AG04449 (cell line): ENCODE results near the gene KCNQ5.

Experiments
- CTCF ChIA-PET: fragments of 350-600 bp; formaldehyde crosslinking; extraction: SDS; loops from one replicate; lab custom pipeline; 2021; ENCODE audit warnings: antibody characterized with exemption; lab: Yijun Ruan, JAX
- POLR2A ChIA-PET: fragments of 400-600, 350-600 bp; formaldehyde crosslinking; extraction: SDS; loops from one replicate; lab custom pipeline; 2020; ENCODE audit warnings: antibody characterized with exemption, inconsistent platforms; lab: Yijun Ruan, JAX
- DNase-seq: peaks from one replicate; pipeline ENCODE4 v3.0.0-alpha.2; 2010; ENCODE audit warnings: low read depth, low spot score
- H3K4me3 ChIP-seq: 2 replicates; pipeline ENCODE4 v1.5.1; 2011; ENCODE audit warnings: low read depth, mild to moderate bottlenecking, control low read depth, low read length
- TF ChIP-seq, protein P1 (sequence below): IDR thresholded peaks from one replicate; pipeline ENCODE4 v1.5.1; 2011; ENCODE audit warnings: mild to moderate bottlenecking, moderate library complexity, low read length, control low read depth, inconsistent platforms; ENCODE audit not compliant: insufficient read depth; ENCODE audit errors: missing control alignments

KCNQ5 gene

DNA sequence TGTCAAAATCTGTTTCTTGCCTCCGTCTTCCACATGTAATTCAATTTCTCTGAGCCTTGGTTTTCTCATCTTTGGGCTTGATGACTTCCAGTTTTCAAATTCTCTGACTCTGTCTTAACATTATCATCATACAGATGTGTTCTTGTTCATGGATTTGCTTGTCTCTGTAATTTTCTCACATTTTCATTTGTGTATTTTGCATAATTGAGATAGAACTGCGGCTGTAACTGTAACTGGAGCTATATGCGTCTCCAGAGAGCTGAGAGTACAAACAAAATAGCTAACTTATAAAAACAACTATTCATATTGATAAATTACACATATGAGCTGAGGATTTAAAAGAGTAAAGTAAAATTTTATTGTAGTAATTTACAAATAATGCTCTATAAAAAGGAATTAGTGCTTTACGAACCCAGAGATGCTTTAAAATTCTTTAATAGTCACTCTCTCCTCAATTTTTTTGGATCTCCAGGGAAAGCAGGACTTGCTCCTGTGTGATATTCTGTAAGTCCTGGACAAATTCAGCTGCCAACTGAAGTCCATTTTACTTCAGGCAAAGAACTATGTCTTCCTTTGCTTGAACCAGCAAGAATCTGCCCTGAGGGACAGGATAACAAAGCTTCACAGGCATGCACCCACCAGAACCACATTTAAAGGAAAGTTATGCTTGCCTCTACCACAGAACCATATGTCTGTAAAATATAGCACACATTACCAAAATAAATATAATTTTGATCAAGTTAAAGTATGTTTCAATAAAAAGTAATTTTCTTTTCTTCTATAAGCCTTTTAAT, 315.1 kb downstream of the KCNQ5 start:
- POLR2A ChIA-PET = no interaction called here
- H3K4me3 ChIP-seq = no peak overlapping the region
- DNase-seq = no peak
- CTCF ChIA-PET = no interaction called here
- TF ChIP-seq, protein P1, sequence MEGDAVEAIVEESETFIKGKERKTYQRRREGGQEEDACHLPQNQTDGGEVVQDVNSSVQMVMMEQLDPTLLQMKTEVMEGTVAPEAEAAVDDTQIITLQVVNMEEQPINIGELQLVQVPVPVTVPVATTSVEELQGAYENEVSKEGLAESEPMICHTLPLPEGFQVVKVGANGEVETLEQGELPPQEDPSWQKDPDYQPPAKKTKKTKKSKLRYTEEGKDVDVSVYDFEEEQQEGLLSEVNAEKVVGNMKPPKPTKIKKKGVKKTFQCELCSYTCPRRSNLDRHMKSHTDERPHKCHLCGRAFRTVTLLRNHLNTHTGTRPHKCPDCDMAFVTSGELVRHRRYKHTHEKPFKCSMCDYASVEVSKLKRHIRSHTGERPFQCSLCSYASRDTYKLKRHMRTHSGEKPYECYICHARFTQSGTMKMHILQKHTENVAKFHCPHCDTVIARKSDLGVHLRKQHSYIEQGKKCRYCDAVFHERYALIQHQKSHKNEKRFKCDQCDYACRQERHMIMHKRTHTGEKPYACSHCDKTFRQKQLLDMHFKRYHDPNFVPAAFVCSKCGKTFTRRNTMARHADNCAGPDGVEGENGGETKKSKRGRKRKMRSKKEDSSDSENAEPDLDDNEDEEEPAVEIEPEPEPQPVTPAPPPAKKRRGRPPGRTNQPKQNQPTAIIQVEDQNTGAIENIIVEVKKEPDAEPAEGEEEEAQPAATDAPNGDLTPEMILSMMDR = no peak

GRCh38 chr6:72938104-72938503, 316.2 kb downstream of the KCNQ5 start:
- POLR2A ChIA-PET = no interaction called here
- H3K4me3 ChIP-seq = no peak overlapping the region
- TF ChIP-seq, protein P1 = no peak
- no peak for DNase-seq
- CTCF ChIA-PET = no interaction called here

DNA sequence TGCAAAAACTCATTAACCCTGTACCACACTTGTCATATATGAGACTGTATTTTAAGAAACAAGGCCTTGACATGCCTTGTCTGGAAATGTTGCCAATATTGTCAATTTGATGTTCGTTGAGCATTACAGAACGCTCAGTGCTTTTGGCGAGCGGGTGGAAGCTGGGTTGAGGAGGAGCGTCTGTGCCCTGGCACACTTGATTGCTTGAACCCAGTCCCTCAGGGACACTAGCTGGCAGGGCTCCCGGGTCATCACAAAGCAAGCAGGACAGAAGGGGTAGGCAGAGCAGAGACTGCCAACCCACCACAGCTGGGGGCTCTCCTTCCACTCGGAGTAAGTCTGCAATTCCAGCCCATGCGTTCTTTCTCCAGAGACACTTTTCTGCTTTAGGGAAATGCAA, 317.1 kb downstream of the KCNQ5 start:
- H3K4me3 ChIP-seq = no peak overlapping the region
- no peak for DNase-seq
- ChIA-PET CTCF (interaction anchor here (1.1 kb wide), 1 partner anchor 319 kb away, joined by 3 read pairs; no protein-coding TSS in a partner anchor), POLR2A (no interaction called here)
- TF ChIP-seq, protein P1 = no peak

DNA sequence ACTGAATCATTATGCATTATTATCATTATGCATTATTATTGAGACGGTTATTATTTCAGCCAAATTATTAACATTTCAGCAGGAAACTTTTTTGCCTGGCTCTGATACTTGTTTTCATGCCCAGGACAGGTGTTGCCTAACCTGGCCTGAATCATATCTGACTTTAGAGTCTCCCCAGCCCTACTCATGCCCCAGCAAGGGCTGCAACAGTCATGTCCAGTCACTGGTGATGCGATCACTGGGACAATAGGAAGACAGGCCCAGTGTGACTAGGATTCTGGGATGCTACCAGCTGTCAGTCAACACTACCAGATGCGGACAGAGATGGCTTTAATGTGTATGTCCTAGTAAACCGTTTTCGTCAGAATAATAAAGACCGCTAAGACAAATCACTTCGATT, 318.4 kb downstream of the KCNQ5 start:
- no peak for DNase-seq
- POLR2A ChIA-PET = no interaction called here
- H3K4me3 ChIP-seq = no peak overlapping the region
- CTCF ChIA-PET = no interaction called here
- TF ChIP-seq, protein P1 = no peak

- CTCF ChIA-PET = no interaction called here
- TF ChIP-seq, protein P1 = no peak
- no peak overlapping the region for H3K4me3 ChIP-seq
- DNase-seq = no peak
- POLR2A ChIA-PET = no interaction called here
Measured at GRCh38 chr6:72941263-72941662, 319.4 kb downstream of the KCNQ5 start.

DNA sequence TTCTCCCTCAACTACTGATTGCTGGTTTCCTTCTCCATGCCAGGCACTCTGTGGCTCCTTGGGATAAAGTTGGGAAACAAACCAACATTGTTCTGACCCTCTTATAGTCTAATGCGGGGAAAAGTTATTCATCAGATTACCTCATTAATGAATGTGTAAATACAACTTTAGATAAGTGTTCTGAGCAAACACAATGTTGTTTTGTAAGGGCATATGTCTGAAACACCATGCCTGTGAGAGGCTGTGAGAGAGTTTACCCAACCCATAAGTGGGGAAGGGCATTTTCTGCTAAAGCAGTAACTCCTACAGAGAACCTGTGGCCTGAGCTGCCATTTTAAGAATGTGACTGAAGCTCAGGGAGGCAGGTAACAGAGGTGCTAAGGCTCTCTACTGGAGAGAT, 319.9 kb downstream of the KCNQ5 start:
- POLR2A ChIA-PET = no interaction called here
- H3K4me3 ChIP-seq = no peak overlapping the region
- DNase-seq = no peak
- TF ChIP-seq, protein P1 = no peak
- CTCF ChIA-PET = no interaction called here
